Measurements from ENCODE around the gene S100A3.

The S100A3 gene

DNA sequence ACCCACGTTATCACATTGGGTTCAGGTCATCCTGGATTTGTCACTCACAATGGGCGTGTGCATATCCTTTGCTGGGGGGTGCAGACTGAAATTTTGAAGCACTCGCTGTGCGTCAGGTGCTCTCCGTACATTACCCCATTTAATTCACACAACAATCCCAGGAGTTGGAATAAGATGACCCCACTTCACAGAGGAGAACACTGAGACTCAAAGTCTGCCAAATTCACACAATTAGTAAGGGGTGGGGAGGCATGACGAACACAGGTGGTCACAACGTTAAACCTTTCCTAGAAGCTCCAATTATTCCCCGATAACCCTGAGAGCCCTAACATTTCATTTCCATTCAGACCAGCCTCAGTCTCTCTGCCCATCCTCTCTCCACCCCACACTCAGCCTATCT is 20.4 kb upstream of the S100A3 start:
- DNase-seq (ENCODE audit: low read depth) = no peak
- H3K4me3 ChIP-seq (ENCODE audit: control insufficient read depth, low read depth, low read length) = no peak overlapping the region
- TF ChIP-seq, protein P1, sequence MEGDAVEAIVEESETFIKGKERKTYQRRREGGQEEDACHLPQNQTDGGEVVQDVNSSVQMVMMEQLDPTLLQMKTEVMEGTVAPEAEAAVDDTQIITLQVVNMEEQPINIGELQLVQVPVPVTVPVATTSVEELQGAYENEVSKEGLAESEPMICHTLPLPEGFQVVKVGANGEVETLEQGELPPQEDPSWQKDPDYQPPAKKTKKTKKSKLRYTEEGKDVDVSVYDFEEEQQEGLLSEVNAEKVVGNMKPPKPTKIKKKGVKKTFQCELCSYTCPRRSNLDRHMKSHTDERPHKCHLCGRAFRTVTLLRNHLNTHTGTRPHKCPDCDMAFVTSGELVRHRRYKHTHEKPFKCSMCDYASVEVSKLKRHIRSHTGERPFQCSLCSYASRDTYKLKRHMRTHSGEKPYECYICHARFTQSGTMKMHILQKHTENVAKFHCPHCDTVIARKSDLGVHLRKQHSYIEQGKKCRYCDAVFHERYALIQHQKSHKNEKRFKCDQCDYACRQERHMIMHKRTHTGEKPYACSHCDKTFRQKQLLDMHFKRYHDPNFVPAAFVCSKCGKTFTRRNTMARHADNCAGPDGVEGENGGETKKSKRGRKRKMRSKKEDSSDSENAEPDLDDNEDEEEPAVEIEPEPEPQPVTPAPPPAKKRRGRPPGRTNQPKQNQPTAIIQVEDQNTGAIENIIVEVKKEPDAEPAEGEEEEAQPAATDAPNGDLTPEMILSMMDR (conservative IDR thresholded peaks at IDR 0.05; ENCODE audit: control insufficient read depth, insufficient read depth, low read depth, low read length) = no peak

GRCh38 chr1:153568367-153569099 is 19.5 kb upstream of the S100A3 start:
- peak; percentile 86 for DNase-seq (ENCODE audit: low read depth)
- TF ChIP-seq, protein P1 (conservative IDR thresholded peaks at IDR 0.05; ENCODE audit: control insufficient read depth, insufficient read depth, low read depth, low read length) = peak; percentile 93
- H3K4me3 ChIP-seq (ENCODE audit: control insufficient read depth, low read depth, low read length) = peak overlapping the region; percentile 10

- H3K4me3 ChIP-seq (ENCODE audit: control insufficient read depth, low read depth, low read length) = peak overlapping the region; percentile 10
- DNase-seq (ENCODE audit: low read depth) = peak; percentile 82
Measured at GRCh38 chr1:153567621-153568366, 18.7 kb upstream of the S100A3 start.

GRCh38 chr1:153566414-153567371 is 17.6 kb upstream of the S100A3 start:
- DNase-seq (ENCODE audit: low read depth) = peak; percentile 98
- no peak overlapping the region for H3K4me3 ChIP-seq (ENCODE audit: control insufficient read depth, low read depth, low read length)
- TF ChIP-seq, protein P1 (conservative IDR thresholded peaks at IDR 0.05; ENCODE audit: control insufficient read depth, insufficient read depth, low read depth, low read length) = no peak

More at GRCh38 chr1:153567621-153568366, 18.7 kb upstream of the S100A3 start:
- TF ChIP-seq, protein P1 (conservative IDR thresholded peaks at IDR 0.05; ENCODE audit: control insufficient read depth, insufficient read depth, low read depth, low read length) = no peak

DNA sequence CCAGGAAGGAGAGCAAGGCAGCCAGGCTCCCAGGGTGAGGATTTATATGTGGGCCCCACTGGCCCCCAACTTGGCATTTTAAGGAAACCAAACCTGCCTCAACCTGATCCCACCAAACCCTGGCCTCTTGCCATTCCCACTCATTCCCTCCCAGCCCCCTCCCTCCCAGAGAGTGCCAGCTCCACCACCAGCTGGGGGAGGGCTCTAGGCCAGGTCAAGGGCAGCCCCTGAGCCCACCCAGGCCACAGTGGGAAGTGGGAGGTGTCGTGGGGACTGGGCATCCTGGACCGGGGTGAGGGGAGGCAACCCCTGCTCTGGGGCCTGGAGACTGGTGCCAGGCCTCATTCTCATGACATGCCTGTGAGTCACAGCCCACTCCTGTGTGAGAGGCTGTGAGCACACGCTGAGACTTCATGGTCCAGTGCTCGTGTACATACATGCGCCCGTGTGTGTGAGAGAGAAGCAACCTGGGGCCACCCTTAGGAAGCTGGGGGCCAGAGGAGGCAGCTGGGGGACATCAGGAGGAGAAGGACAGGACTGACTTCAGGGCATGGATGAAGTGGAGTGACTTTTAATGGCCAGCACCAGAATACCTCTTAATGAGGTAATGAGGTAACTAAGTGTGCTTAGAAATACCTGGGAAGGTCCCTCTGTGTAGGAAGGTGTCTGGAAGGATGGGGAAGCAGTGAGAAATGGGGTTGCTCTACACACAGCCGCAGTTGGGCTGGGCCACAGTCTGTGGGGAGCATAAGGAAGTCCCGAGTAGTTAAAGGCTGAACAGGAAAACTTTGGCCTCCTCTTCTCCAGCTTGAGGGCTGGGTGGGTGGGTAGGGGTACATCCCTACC is 16.7 kb upstream of the S100A3 start, which contains the start of gene S100A2:
TSS of gene S100A2 (minus strand) at position 316 of the 846 bp plus-strand sequence. CDS start 1,967 bp downstream, outside the sequence.
- DNase-seq (ENCODE audit: low read depth) = peak; percentile 96
- no peak within 1 kb of the TSS for H3K4me3 ChIP-seq (ENCODE audit: control insufficient read depth, low read depth, low read length)
- TF ChIP-seq, protein P1 (conservative IDR thresholded peaks at IDR 0.05; ENCODE audit: control insufficient read depth, insufficient read depth, low read depth, low read length) = no peak
